Stomach smooth muscle (tissue), 2 donors: Measurements from ENCODE around the gene THSD7B.
"Not testable (repeated sequence)": the region's sequence is repeated elsewhere in the genome, so short reads cannot be mapped to it uniquely, and the experiment has no call there.

ENCODE experiments used
- H3K27ac ChIP-seq: one replicate; pipeline ENCODE4 v1.7.0; 2013; ENCODE audit warnings: mild to moderate bottlenecking, low read length, inconsistent platforms
- H3K27me3 ChIP-seq, 2 donors: one replicate each; pipeline ENCODE4 v1.7.0; 2013; ENCODE audit warnings: low read length in 2 of 2; ENCODE audit not compliant: insufficient read depth in 2 of 2, control insufficient read depth in 1 of 2
- H3K36me3 ChIP-seq, 2 donors: one replicate each; pipeline ENCODE4 v1.7.0; 2013; ENCODE audit warnings: low read length in 2 of 2; ENCODE audit not compliant: control insufficient read depth in 2 of 2, insufficient read depth in 2 of 2
- H3K4me1 ChIP-seq: one replicate; pipeline ENCODE4 v1.7.0; 2013; ENCODE audit warnings: low read length; ENCODE audit not compliant: control insufficient read depth, insufficient read depth
- H3K4me3 ChIP-seq, 2 donors: one replicate each; pipeline ENCODE4 v1.7.0; 2013; ENCODE audit warnings: low read length in 2 of 2
- H3K9ac ChIP-seq, 2 donors: one replicate each; pipeline ENCODE4 v1.7.0; 2013; ENCODE audit warnings: low read length in 2 of 2, mild to moderate bottlenecking in 1 of 2
- H3K9me3 ChIP-seq, 2 donors: one replicate each; pipeline ENCODE4 v1.7.0; 2013; ENCODE audit warnings: low read length in 2 of 2; ENCODE audit not compliant: control insufficient read depth in 2 of 2
- donor health status: healthy.
- donor health status: Pancreatic carcinoma.

The THSD7B gene

GRCh38 chr2:137023205-137023604, 257.9 kb downstream of the THSD7B start:
- no peak overlapping the region for H3K4me3 ChIP-seq
- H3K9ac ChIP-seq = no peak overlapping the region
- H3K27me3 ChIP-seq = no peaks in the 10 kb centered on the region
- no peak overlapping the region for H3K27ac ChIP-seq
- peaks cover 0 to 5% of the 10 kb centered on the region in 2 donors for H3K9me3 ChIP-seq
- no peaks in the 10 kb centered on the region for H3K36me3 ChIP-seq
- no peaks in the 10 kb centered on the region for H3K4me1 ChIP-seq

- H3K4me3 ChIP-seq = no peak overlapping the region
- no peaks in the 10 kb centered on the region for H3K27me3 ChIP-seq
- no peaks in the 10 kb centered on the region for H3K4me1 ChIP-seq
- H3K9me3 ChIP-seq = peaks cover 0 to 5% of the 10 kb centered on the region in 2 donors
- no peak overlapping the region for H3K9ac ChIP-seq
- H3K36me3 ChIP-seq = no peaks in the 10 kb centered on the region
- no peak overlapping the region for H3K27ac ChIP-seq
These were observed 266.4 kb downstream of the THSD7B start for GRCh38 chr2:137031731-137032130.

- Histone ChIP-seq H3K9ac (no peak overlapping the region), H3K27me3 (no peaks in the 10 kb centered on the region), H3K36me3 (no peaks in the 10 kb centered on the region), H3K27ac (no peak overlapping the region), H3K4me3 (no peak overlapping the region), H3K9me3 (no peaks in the 10 kb centered on the region), H3K4me1 (no peaks in the 10 kb centered on the region)
These were observed 271.3 kb downstream of the THSD7B start for GRCh38 chr2:137036619-137037018.

DNA sequence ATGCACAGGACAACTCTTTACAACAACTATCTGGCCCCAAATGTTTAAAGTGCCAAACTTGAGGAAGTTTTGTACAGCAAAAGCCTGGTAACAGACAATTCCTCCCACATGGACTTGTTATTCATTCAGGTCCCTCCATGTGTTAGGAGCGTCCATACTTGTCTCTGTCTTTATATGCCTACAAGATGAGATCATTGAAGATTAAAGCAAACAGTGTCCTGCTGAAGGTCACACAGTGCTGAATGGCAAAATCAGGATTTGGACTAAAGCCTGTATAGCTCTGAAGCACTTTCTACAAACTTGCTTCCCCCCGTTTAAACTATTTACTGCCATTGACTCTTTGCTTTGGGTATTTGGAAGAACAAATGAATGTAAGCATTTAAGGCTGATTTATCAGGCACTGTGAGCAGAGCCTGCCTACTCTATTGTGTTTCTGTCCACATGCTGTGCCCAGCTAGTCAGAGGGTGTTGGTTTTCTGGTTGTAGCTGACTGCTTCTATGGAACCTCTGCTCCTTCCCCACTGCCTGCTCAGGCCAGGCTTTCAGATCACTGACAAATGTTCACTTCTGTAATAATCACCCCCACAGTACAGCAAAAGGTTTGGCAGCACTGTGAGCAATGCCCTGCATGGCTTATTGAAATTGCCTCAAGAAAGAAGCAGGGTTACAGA, 274.3 kb downstream of the THSD7B start:
- Histone ChIP-seq H3K27ac (no peak overlapping the region), H3K36me3 (no peaks in the 10 kb centered on the region), H3K9ac (no peak overlapping the region), H3K9me3 (no peaks in the 10 kb centered on the region), H3K4me1 (no peaks in the 10 kb centered on the region), H3K27me3 (no peaks in the 10 kb centered on the region), H3K4me3 (no peak overlapping the region)

- Histone ChIP-seq H3K4me3 (no peak overlapping the region), H3K9me3 (no peaks in the 10 kb centered on the region), H3K36me3 (no peaks in the 10 kb centered on the region), H3K27me3 (no peaks in the 10 kb centered on the region), H3K4me1 (no peaks in the 10 kb centered on the region), H3K27ac (no peak overlapping the region), H3K9ac (no peak overlapping the region)
These were observed 282.0 kb downstream of the THSD7B start for GRCh38 chr2:137047369-137047768.

- Histone ChIP-seq H3K27ac (no peak overlapping the region), H3K27me3 (no peaks in the 10 kb centered on the region), H3K36me3 (no peaks in the 10 kb centered on the region), H3K4me3 (no peak overlapping the region), H3K9me3 (no peaks in the 10 kb centered on the region), H3K4me1 (no peaks in the 10 kb centered on the region), H3K9ac (no peak overlapping the region)
These were observed 283.1 kb downstream of the THSD7B start for GRCh38 chr2:137048455-137048854.

DNA sequence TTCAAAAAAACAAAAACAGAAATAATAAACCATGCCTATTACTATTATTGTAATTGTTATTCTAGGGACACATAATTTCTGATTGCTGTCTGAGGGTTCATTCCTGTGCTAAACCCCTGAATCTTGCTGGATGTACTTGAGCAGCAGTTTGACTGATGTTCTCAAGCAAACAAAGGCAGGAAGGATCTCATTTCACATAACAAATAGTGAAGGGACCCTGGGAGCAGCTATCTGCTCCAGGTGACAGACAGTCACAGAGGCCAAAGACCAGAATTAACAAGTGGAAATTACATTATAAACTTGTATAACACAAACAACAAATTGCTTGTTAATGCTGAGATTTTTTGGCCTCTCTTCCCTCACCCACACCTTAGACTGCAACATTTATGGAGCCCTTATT, 284.2 kb downstream of the THSD7B start:
- no peak overlapping the region for H3K4me3 ChIP-seq
- no peaks in the 10 kb centered on the region for H3K36me3 ChIP-seq
- H3K27me3 ChIP-seq = no peaks in the 10 kb centered on the region
- no peaks in the 10 kb centered on the region for H3K9me3 ChIP-seq
- no peaks in the 10 kb centered on the region for H3K4me1 ChIP-seq
- H3K9ac ChIP-seq = no peak overlapping the region
- H3K27ac ChIP-seq = no peak overlapping the region

GRCh38 chr2:137050949-137051348, 285.6 kb downstream of the THSD7B start:
- no peaks in the 10 kb centered on the region for H3K4me1 ChIP-seq
- no peak overlapping the region for H3K4me3 ChIP-seq
- no peak overlapping the region for H3K27ac ChIP-seq
- H3K36me3 ChIP-seq = no peaks in the 10 kb centered on the region
- H3K9ac ChIP-seq = no peak overlapping the region
- no peaks in the 10 kb centered on the region for H3K27me3 ChIP-seq
- H3K9me3 ChIP-seq = no peaks in the 10 kb centered on the region

DNA sequence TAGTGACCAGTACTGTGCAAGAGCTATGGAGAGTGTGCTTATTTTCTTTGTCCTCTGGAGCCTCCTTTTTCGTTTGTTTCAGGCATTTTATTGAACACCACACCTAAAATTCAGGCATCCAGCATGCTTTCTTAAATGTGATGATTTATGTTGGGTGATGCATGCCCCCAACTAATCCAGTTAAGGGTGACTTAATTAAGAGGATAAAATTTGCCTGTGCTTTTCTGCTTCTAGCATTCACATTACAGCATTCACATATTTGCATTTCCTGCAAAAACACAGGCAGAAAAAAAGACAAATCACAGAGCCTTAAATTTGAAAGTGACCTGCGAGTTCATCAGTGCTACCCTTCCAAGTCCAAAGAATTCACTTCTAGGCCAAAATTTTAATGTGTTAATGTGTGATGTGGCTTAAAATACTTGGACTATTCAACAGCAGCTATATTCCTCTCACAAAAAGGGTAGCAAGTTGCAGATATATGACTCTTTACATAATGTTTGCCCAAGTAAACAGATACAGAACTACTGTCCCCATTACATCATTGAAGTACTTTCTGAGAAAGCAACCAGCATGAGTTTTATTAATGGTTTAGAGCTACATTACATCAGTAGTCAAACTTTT, 286.5 kb downstream of the THSD7B start:
- H3K4me1 ChIP-seq = no peaks in the 10 kb centered on the region
- no peak overlapping the region for H3K9ac ChIP-seq
- no peak overlapping the region for H3K27ac ChIP-seq
- H3K36me3 ChIP-seq = no peaks in the 10 kb centered on the region
- H3K9me3 ChIP-seq = no peaks in the 10 kb centered on the region
- no peak overlapping the region for H3K4me3 ChIP-seq
- H3K27me3 ChIP-seq = no peaks in the 10 kb centered on the region

- no peak overlapping the region for H3K27ac ChIP-seq
These were observed 291.4 kb downstream of the THSD7B start for GRCh38 chr2:137056704-137057103.

GRCh38 chr2:137076111-137076765, 310.9 kb downstream of the THSD7B start:
- not testable (repeated sequence) for H3K4me3 ChIP-seq, H3K9ac ChIP-seq, H3K27me3 ChIP-seq, H3K4me1 ChIP-seq, H3K9me3 ChIP-seq, H3K36me3 ChIP-seq, H3K27ac ChIP-seq

More at GRCh38 chr2:137056704-137057103, 291.4 kb downstream of the THSD7B start:
- no peaks in the 10 kb centered on the region for H3K36me3 ChIP-seq
- no peaks in the 10 kb centered on the region for H3K4me1 ChIP-seq
- no peaks in the 10 kb centered on the region for H3K27me3 ChIP-seq
- H3K9ac ChIP-seq = no peak overlapping the region
- no peaks in the 10 kb centered on the region for H3K9me3 ChIP-seq
- no peak overlapping the region for H3K4me3 ChIP-seq
